Left ventricle myocardium inferior (tissue), 1 donor: ENCODE measurements around the gene GALR2. TPM values are rescaled to one million over a fixed set of nuclear protein-coding genes. Genes with fewer than 3 reads are reported as not detected.

Source experiments
- DNase-seq: peaks from one replicate; pipeline ENCODE4 v3.0.0-alpha.2; 2020
- H3K27ac ChIP-seq: fragments of 200-600 bp; replicated peaks from 2 replicates; pipeline ENCODE4 v1.8.0; 2021
- H3K27me3 ChIP-seq: fragments of 200-600 bp; 2 replicates; pipeline ENCODE4 v1.8.0; 2021; ENCODE audit warnings: low read depth
- H3K36me3 ChIP-seq: fragments of 200-600 bp; 2 replicates; pipeline ENCODE4 v1.8.0; 2021
- H3K4me1 ChIP-seq: fragments of 200-600 bp; 2 replicates; pipeline ENCODE4 v1.8.0; 2021
- H3K4me3 ChIP-seq: fragments of 200-600 bp; 2 replicates; pipeline ENCODE4 v1.8.0; 2021; ENCODE audit warnings: mild to moderate bottlenecking, moderate library complexity
- H3K9me3 ChIP-seq: fragments of 200-600 bp; replicated peaks from 2 replicates; pipeline ENCODE4 v1.8.0; 2021
- intact Hi-C: fragments of 100-400 bp; cut with micrococcal nuclease; formaldehyde crosslinking; loops from one replicate; pipeline ENCODE4 v1.11.0; 2022
- long read RNA-seq: library from polyadenylated mRNA; unstranded; transcript quantifications from one replicate; pipeline ENCODE4 v2.0.0, GENCODE V29; 2021
- total RNA-seq: library from RNA; stranded (reverse); fragmentation: NEBNext Ultra II Directional; extraction: Animal tissue kit (Norgen Biotek cat#: 25700); gene quantifications from one replicate; pipeline ENCODE4 v1.2.1, GENCODE V29; 2021
- TF ChIP-seq, protein P1 (sequence below): fragments of 200-600 bp; IDR thresholded peaks from 2 replicates; pipeline ENCODE4 v1.8.0; 2021; ENCODE audit warnings: antibody characterized with exemption, mild to moderate bottlenecking, borderline replicate concordance
- donor health status: DM: no; HTN: yes; CAD: no; lungs with severe emphysema.

Gene GALR2
- not detected for total RNA-seq
- long read RNA-seq, result 0 reads

GRCh38 chr17:76074390-76075363 lies at the start of gene GALR2:
Gene GALR2, plus strand, starts transcription at chr17:76074781. Its CDS starts 103 bp downstream, at chr17:76074884.
- no peak for DNase-seq
- Histone ChIP-seq H3K27me3 (peaks cover 64% of the 10 kb centered on the region), H3K36me3 (peaks cover 2% of the 10 kb centered on the region), H3K27ac (no peak within 1 kb of the TSS), H3K9me3 (no peaks in the 10 kb centered on the region), H3K4me3 (peak within 1 kb of the TSS; percentile 40), H3K4me1 (peaks cover 75% of the 10 kb centered on the region)
- TF ChIP-seq, protein P1, sequence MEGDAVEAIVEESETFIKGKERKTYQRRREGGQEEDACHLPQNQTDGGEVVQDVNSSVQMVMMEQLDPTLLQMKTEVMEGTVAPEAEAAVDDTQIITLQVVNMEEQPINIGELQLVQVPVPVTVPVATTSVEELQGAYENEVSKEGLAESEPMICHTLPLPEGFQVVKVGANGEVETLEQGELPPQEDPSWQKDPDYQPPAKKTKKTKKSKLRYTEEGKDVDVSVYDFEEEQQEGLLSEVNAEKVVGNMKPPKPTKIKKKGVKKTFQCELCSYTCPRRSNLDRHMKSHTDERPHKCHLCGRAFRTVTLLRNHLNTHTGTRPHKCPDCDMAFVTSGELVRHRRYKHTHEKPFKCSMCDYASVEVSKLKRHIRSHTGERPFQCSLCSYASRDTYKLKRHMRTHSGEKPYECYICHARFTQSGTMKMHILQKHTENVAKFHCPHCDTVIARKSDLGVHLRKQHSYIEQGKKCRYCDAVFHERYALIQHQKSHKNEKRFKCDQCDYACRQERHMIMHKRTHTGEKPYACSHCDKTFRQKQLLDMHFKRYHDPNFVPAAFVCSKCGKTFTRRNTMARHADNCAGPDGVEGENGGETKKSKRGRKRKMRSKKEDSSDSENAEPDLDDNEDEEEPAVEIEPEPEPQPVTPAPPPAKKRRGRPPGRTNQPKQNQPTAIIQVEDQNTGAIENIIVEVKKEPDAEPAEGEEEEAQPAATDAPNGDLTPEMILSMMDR, result no peak
- intact Hi-C loops, result no loop called here

DNA sequence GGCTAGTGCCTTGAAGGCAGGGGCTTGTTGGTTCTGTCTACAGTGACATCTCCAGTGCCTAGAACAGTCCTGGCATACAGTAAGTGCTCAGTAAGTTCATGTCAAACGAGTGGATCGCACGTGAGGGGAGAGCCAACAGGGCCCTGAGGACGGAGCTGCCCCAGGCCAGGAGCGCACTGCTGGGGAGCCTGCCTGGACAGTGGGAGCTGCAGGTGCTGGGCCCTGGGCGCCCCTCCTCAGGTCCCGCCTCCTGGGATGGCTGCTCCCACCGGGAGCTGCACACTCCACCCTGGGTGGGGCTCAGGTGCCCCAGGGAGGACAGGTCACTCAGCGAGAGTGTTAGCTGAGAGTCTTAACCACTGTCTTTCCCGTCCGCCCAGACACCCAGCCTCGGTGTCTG lies 49.3 kb upstream of the GALR2 start:
- Histone ChIP-seq H3K27ac (no peak overlapping the region), H3K36me3 (no peaks in the 10 kb centered on the region), H3K4me1 (peaks cover 9% of the 10 kb centered on the region), H3K9me3 (no peaks in the 10 kb centered on the region), H3K27me3 (peaks cover 21% of the 10 kb centered on the region), H3K4me3 (no peak overlapping the region)
- intact Hi-C loops, result no loop called here
- TF ChIP-seq, protein P1, result no peak
- no peak for DNase-seq

DNA sequence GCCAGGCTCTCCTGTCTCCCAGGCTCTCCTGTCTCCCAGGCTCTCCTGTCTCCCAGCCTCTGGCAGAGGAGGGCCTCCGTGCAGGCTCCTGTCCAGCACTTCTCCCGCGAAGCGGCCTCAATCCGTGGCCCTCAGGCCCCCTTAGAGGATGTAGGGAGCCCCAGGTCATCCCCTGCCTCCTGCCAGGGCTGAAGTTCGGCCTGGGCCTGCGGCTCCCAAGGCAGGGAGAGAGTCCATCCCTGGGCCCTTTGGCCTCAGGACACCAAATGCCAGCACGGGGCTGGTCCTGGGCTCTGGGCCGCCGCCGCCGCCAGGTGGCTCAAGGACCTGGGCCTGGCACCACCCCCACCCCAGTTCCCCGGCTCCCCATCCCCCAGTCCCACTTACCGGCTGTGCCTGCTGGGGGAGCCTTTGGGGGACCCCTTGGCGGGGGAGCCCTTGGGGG lies 47.8 kb upstream of the GALR2 start:
- Histone ChIP-seq H3K27me3 (peaks cover 10% of the 10 kb centered on the region), H3K4me3 (no peak overlapping the region), H3K9me3 (no peaks in the 10 kb centered on the region), H3K4me1 (peaks cover 9% of the 10 kb centered on the region), H3K36me3 (no peaks in the 10 kb centered on the region), H3K27ac (no peak overlapping the region)
- no peak for DNase-seq
- TF ChIP-seq, protein P1, result no peak
- intact Hi-C loops, result no loop called here

- H3K27me3 ChIP-seq, result peaks cover 4% of the 10 kb centered on the region
- H3K4me3 ChIP-seq, result no peak within 1 kb of the TSS
- no peaks in the 10 kb centered on the region for H3K9me3 ChIP-seq
- TF ChIP-seq, protein P1, result no peak
- intact Hi-C loops, result no loop called here
- no peak within 1 kb of the TSS for H3K27ac ChIP-seq
- H3K4me1 ChIP-seq, result peaks cover 9% of the 10 kb centered on the region
- DNase-seq, result no peak
- H3K36me3 ChIP-seq, result no peaks in the 10 kb centered on the region
Measured at GRCh38 chr17:76027159-76027839, 47.3 kb upstream of the GALR2 start, which contains the start of gene EVPL. Gene EVPL, minus strand, starts transcription at chr17:76027306. Its CDS starts 108 bp downstream, at chr17:76027198.

DNA sequence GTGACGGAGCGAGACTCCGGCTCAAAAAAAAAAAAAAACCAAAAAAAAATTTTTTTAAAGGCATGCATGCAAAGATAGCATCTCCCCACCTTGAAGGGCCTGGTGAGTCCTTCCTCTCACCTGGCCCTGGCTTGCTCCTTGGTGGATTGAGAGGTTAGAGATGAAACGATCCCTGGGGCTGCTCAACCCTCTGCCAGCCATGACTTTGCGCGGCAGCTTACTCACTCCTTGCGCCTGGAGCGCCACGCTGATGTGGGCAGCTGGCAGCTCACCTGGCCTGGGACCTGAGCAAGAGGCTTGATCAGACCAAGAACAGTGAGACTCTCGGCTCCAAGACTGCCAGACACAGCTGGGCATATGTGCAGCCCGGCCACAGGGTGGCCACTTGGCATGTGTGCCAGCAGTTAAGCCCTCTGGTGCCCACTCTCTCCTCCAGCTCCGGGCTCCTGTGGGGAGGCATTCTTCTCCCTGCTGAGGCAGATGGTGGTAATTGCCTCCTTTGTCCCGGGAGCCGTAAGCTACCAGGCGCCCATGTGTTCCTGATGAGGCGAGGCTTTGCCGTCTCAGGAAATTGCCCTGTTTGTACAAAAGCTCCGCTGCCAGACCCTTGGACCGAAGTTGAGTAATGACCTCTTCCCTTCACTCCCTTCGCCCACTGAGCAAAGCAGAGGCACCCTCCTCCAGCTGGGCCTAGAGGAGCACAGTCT lies 42.4 kb upstream of the GALR2 start:
- no peaks in the 10 kb centered on the region for H3K36me3 ChIP-seq
- H3K4me1 ChIP-seq, result peaks cover 15% of the 10 kb centered on the region
- TF ChIP-seq, protein P1, result no peak
- no peaks in the 10 kb centered on the region for H3K9me3 ChIP-seq
- no peaks in the 10 kb centered on the region for H3K27me3 ChIP-seq
- intact Hi-C loops, result no loop called here
- DNase-seq, result no peak
- H3K27ac ChIP-seq, result no peak overlapping the region
- H3K4me3 ChIP-seq, result no peak overlapping the region
